Measurements from ENCODE around the gene ANKK1.

Gene ANKK1

DNA sequence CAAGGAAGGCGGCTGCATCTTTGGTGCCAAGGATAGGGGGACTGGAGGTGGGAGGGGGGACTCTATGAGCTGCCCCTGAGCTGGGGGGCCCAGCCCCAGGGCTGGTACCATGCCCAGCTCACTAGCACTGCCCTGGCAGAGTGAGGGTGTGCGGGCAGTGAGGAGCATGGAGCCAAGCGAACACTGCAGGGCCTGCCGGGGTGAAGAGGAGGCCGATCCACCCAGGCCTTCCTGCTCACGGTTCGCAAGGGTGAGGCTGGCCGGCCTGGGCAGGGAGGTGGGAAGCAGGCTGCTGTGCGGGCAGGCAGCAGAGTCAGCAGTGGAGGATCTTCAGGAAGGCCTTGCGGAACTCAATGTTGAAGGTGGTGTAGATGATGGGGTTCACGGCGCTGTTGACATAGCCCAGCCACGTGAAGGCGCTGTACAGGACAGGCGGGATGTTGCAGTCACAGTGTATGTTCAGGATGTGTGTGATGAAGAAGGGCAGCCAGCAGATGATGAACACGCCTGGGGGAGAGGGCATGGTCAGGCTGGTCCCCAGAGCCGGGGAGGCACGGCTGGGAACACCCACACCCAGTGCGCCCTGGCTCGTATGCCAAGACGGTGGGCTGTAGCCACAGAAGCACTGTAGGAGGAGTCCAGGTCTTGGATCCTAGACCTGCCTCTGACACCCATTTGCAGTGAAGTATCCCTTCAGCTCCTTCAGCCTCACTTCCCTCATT, 23.0 kb downstream of the ANKK1 start:
- DNase-seq, result no peak

DNA sequence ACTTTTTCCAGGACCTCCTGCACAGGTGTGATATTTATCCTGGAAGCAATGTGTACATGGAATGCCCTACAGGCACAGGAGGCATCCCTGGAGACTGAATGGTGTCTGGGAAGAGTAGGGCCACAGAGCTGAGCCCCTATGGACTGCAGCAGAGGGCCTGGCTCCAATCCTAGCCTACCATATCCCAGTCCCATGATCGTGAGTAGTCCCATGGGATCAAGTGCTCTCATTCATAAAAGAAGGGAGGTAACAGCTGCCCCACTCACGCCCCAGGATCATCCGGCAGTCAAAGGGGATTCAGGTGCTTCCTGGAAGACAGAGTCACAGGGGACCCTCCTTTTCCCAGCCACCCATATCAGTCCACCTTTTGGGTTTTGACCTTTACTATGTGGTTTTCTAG, 24.0 kb downstream of the ANKK1 start:
- no peak for DNase-seq

DNA sequence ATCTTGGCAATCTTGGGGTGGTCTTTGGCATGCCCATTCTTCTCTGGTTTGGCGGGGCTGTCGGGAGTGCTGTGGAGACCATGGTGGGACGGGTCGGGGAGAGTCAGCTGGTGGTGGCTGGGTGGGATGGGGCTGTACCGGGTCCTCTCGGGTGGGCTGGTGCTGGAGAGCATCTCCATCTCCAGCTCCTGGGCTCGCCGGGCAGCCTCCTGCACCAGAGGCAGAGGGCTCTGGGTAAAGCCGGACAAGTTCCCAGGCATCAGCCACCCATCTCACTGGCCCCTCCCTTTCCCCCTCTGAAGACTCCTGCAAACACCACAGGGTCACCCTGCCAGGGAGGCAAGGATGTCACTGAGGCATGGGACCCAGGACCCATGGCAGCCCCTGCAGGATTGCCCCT, 25.1 kb downstream of the ANKK1 start:
- DNase-seq, result no peak

DNA sequence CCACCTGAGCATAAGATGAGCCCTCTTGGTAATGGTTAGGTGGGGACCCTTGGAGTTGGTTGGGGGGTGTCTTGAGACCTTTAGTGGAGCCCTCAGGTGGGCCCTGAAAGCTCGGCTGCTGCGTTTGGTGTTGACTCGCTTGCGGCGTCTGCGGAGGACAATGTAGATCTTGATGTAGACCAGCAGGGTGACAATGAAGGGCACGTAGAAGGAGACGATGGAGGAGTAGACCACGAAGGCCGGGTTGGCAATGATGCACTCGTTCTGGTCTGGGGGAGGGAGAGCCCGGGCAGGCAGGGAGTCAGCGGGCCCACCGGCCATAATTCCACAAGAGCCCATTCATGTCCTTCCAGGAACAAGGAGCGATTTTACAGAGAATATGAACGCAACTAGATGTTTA, 27.8 kb downstream of the ANKK1 start:
- no peak for DNase-seq

DNA sequence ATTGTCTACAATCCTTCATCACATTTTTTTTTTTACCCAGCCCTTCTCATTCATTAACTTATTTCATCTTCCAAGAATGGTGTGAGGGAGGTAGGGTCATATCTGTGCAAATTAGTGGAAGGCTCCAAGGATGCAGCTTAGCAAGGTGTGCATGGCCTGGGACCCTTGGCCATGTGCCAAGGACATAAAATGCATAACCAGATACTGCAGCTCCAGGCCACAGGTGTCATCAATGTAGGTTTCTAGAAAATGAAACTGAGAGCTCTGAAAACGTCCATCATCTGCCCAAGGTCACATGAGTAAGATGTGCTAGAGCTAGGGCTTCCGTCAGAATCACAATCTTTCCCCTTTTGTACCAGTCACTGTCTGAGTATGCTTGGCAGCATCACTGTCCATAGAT, 29.8 kb downstream of the ANKK1 start:
- DNase-seq, result no peak

DNA sequence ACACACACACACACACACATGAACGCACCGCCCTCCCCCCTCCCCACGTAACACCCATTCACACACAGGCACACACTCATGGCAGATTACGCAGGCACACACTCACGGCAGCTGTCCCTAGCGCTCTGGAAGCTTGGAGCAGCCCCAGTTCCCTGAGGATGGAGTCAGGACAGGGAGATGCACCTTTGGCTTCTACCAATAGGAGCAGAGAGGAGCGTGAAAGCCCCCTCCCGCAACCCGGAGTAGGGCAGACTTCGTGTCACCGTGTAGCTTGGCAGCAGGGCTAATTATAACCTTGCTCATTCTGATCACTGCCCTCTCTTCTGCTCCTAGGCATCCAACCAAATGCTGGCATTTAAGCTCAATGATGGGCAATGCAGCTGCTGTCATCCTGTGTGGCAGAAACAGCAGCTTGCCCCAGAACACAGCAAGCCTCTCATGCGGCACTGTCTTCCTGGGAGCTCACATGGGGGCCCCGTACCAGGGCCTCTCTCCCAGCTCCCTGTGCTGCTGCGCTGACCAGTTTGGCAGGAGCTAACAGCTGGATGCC, 31.9 kb downstream of the ANKK1 start:
- no peak for DNase-seq

DNA sequence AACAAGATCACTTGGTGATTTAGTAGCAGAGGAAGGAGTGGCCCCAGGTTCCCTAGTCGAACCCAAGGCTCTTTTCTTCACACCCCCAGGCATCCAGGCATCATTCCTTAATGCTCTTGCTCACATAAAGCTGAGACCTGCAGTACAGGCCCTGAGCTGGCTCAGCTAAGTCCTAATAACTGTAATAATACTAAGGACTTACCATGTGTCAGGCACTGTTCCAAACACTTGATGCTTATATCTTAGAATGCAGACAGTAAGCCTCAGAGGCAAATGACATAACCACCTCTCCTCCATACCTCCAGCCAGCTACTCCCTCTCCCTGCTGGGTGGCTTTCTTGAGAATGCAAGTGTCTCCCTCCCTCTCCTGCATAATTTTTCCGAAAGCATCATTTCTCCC, 33.2 kb downstream of the ANKK1 start:
- DNase-seq, result no peak

DNA sequence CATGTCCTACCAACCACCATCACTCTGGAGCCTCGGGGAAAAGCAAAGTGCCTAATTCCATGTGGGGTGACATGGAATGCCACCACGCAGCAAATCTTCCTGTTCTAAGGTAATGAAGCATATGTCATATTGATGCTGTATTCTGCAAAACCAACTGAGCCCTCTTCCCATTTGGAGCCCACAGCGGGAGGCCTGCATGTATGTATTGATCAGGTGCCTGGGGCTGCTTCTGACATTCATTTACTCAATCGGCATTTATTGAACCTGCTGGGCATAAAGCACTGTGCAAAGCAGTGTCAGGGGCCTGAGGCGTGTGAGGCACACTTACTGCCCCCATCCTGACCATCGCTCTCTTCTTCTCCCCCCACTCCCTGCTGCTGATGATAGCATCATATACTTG, 39.1 kb downstream of the ANKK1 start:
- DNase-seq, result no peak

DNA sequence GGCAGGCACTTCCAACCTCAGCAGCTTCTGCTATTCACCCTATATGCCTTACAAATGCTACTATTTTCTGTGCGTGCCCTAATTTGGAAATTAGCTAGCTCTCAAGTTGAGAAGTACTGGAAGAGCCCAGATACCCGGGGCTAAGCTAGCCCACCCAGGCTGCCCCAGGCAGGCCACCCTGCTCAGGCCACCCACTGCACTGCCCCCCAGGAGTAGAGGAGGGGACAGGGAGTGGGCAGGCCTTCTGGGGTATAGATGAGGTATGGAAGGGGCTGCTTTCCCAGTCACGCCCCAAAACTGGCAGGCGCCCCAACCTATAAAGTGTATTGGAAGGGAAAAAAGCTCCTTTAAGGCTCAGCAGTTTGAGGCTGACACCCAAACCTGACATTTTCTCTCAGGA, 44.2 kb downstream of the ANKK1 start:
- DNase-seq, result no peak

DNA sequence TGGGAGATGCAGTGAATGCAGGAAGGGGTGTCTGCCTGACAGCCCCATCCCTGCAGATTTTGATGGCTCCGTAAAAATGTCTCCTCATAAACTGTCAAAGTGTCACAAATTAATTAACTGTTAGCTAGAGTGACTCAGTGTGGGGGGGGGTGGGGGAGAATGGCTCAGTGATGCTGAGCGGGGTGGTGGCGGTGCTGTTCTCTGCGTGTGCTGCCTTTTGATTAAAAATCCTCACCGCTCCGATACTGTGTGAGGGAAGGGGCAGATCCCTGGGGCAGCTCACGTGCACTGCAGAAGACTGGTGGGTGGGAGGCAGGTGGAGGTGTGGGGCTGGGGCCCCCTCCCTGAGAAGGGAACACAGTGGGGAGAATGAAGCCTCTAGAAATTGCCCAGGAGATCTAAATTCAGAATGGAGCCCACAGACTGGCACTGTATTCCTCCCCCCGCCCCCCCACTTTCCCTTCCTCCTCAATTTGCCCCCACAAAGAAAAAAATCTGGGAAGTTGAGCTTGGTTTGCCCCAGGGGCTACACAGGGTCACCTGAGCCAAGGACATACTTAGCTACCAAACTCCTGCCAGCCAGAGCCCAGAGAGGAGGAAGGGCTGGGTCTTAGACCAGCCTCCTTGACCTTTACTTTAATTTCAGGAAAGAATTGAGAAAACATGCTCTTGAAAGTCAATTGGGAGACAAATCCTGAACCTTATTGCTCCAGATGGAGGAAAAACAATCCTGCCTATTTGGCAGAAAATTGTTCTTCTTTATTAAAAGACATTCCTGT, 47.8 kb downstream of the ANKK1 start:
- no peak for DNase-seq

DNA sequence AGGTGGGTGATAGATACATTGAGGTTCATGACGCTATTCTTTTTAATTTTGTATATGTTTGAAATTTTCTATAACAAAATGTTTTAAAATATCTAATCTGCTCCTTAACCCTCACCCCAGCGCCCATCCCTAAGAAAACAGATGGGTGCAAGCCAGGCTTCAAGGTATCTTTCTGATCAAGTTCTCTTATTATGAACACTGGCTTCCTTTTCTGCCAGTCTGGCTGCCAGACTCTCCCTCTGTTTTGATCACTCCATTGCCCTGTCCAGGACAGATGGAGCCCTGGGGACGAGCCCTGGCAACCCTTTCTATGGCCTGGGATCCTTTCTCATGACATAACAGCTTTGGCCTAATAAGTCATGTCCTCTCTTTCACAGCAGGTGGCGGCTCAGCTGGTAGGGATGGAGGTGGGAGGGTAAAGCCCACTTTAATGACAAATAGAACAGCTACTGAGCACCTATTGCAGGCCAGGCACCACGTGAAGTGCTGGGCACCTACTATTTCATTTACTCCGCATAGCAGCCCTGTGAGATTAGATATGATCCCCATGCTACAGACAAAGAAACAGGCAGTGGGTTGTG, 49.2 kb downstream of the ANKK1 start:
- no peak for DNase-seq

DNA sequence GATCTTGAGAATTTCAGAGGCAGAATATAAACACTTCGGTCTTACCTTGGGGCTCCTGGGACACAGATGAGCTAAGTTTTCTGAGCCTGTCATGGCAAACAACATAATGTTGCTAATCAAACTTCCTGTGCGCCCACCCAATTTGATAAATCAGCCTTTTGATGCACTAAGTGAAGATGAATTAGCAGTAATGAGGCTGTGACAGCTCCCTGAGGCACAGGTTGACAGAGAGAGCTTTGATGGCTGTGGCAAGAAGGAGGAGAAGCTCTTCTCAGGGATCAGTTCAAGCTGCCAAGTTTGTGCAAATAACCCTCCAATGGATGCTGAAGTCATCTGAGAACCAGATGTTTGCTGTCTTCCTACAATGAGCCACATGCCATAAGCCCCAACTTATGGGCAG, 53.2 kb downstream of the ANKK1 start:
- DNase-seq, result no peak

DNA sequence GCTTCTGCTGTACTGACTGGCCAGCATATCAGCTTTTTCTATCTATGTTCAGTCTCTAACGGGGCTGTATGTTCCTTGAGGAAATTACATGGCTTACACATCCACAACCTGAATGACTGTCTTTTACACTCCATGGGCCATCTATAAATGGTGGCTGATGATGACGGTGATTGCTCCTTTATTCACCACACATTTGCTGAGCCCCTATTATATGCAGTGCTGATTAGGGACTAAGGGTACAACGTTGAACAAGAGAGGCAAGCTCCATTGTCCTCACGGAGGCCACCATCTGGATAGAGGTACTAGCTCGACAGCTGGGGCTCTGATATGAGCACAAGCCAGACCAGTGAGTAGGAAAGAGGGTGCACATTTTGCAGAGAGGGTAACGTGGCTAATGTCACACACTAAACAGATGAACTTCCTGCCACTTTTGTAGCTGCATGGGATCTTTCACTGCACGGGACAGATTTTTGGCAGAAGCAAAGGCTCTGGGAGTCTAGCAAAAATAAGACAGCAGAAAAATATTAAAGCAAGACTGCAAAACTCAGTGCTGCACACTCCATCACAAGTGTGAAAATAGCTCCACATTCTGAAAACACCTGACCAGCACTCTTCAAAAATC, 57.0 kb downstream of the ANKK1 start:
- no peak for DNase-seq

DNA sequence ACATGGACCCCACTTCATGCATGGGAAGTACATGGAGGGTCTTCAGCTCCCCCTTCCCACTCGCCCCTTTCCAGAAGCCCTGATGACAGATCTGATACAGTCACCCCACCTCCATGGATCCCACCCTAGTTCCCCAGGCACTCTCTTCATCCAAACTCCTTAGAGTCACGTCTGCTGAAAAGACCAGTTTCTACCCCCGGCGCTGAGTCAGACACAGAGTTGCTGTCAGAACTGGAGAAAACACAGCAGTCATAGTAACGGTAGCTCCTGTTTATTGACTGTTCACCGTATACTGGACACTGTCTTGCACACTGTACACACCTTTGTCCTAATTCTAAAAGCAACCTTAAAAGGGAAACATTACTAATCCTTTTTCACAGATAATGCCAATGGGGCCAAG, 58.5 kb downstream of the ANKK1 start:
- DNase-seq, result no peak

DNA sequence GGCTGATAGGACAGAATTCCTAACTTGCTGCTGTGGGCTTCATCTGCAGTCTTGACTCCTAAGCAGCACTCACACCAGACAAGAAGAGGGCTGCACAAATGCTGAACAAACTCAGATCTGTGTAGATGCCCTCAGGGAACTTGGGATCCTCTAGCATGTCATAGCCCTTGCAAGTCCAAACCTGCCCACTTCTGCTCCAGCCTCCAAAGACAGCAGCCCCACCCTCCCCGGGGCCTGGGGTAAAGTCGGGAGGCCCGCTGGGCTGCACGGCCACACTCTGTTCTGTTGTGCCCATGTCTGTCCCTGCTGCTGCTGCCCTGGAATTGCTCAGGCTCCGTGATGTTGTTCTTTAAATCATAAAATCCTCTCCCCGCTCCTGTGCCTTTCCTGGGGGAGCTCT, 59.4 kb downstream of the ANKK1 start:
- DNase-seq, result no peak

DNA sequence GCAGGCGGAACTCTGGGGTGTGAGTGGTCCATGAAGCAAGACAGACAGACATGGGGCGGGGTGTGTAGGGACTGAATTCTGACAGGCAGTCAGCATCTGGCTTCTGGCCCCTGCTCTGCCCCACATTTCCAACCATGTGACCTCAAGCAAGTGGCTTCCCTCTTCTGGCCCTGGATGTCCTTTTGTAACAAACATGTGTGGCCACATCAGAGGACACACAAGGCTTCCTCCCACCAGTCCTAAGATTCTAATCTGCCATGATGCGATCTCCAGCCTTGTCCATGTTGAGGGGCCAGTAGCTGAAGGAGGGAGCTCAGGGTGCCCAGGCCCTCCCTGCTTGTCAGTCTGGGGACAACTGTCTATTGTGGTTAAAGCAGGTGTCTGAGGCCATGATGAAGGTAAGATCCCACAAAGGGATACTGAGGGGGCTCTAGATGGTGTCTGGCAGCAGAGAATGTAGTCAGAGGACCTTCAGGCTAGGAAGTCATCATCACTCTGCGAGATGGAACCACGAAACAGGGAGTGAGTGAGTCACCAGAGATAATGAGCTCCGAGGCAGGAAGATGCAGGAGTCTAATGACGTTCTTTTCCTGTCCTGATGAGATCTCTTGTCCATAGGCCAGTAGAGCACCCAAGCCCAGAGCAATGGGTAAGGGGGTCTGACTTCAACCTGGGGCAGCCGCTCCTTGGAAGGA, 60.2 kb downstream of the ANKK1 start:
- DNase-seq, result peak; percentile 30

DNA sequence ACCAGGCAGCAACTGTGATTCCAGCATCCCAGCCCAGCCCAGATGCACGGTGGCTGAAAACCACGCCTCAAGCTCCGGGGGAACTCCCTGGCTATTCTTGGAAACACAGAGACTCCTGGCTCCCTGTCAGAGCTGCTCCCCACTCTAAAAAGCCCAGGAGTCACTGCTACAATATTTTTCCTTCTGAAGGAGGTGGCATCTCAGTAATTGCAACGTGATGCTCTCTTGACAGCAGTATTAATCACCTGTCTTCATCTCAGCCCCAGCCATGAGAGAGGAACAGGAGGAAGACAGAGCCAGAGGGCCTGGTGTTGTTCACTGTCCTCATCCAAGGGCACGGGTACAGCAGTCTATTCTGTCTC, 60.7 kb downstream of the ANKK1 start:
- DNase-seq, result no peak

DNA sequence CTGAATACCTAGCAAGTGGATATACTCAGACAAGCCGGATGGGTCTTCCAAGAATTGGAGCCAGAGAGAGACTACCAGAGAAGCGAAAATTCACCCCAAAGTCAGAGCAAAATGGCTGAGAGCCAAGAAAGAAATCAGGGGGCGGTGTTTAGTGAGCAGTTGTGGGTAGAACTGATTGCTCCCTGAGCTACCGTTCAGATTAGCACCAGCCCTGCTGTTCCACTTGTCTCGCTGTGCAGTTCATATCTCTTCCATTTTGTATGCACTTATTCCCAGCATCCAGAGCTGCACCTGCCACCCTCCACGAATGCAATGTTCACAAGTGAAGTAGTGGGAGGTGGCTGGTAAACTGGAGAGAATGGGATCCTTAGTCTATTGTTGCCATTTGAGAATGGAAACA, 62.2 kb downstream of the ANKK1 start:
- no peak for DNase-seq

All from fibroblast of skin of back (primary cell).